ENCODE data around the gene MTFP1. TPM values are rescaled to one million over a fixed set of nuclear protein-coding genes. Genes with fewer than 3 reads are reported as not detected.

The MTFP1 gene
- total and polyA plus RNA-seq, 2 of the 4 experiments (the other 2 are of a cell fraction), result 7.3 to 7.7 TPM

DNA sequence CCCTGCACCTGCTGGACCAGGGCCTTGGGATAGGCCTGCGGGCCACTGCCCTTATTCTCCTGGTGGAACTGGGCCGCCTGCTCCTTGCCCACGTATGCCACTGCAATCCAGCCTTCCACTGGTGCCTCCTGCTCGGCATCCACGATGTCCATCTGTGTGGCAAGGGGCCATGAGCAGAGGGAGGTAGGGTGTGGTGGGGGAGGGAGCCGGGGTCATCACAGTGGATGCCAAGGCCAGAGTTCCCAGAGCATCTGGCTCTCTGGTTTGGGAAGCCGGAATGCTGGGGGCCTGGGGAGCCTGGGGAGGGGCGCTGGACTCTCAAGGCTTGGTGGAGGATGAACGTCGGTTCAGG lies 39.0 kb upstream of the MTFP1 start:
- dilution Hi-C loops (cut with HindIII; ENCODE audit: low sequenced_read_pairs, unreplicated experiment), result no loop called here
- ATAC-seq (ENCODE audit: low read depth) (peak; percentile 1; the same call in 1 of the 2 replicates), DNase-seq (no peak)
- Histone ChIP-seq H3K9me1 (ENCODE audit: insufficient read depth, low read length) (peaks cover 7% of the 10 kb centered on the region), H4K91ac (ENCODE audit: insufficient read depth, low read depth, low read length) (peak overlapping the region; percentile 81), H3K23ac (ENCODE audit: low read depth, low read length) (peak overlapping the region; percentile 64; the same call in 1 of the 2 replicates), H2BK120ac (ENCODE audit: low read depth, low read length) (peak overlapping the region; percentile 70; the same call in 1 of the 2 replicates), H3K4ac (ENCODE audit: low read depth, low read length) (peak overlapping the region; percentile 92), H2AK5ac (ENCODE audit: low read depth, low read length) (peak overlapping the region; percentile 99), H3K27ac (ENCODE audit: insufficient read depth, low read length) (peak overlapping the region; percentile 85), H2AFZ (replicated peaks; ENCODE audit: low read length, poor library complexity) (peak overlapping the region; percentile 99), H2AK9ac (replicated peaks; ENCODE audit: low read depth, low read length, poor library complexity) (peak overlapping the region; percentile 98), H3K79me1 (ENCODE audit: low read depth in 1 of 2, low read length in 2 of 2) (peaks cover 11 to 17% of the 10 kb centered on the region in 2 experiments), H3K27me3 (ENCODE audit: control insufficient read depth, insufficient read depth, low read length) (no peaks in the 10 kb centered on the region), H3K18ac (ENCODE audit: low read depth, low read length) (peak overlapping the region; percentile 24), H4K20me1 (ENCODE audit: insufficient read depth, low read length) (no peaks in the 10 kb centered on the region), H3K56ac (ENCODE audit: extremely low read depth, insufficient read depth, low read length) (peak overlapping the region; percentile 59), H3K36me3 (ENCODE audit: control insufficient read depth, insufficient read depth, low read length) (peaks cover 22% of the 10 kb centered on the region), H3K4me1 (ENCODE audit: control insufficient read depth, insufficient read depth, low read length) (peaks cover 12% of the 10 kb centered on the region), H2BK5ac (ENCODE audit: low read depth, low read length, poor library complexity, severe bottlenecking) (peak overlapping the region; percentile 66), H2BK15ac (ENCODE audit: low read depth, low read length) (no peak overlapping the region), H2BK20ac (ENCODE audit: low read depth, low read length) (no peak overlapping the region), H3K9ac (ENCODE audit: low read depth, low read length) (peak overlapping the region; percentile 93), H4K8ac (ENCODE audit: low read depth in 2 of 2, low read length in 2 of 2) (peak overlapping the region; percentile 97), H3K9me3 (ENCODE audit: control insufficient read depth, insufficient read depth, low read length) (no peaks in the 10 kb centered on the region), H3K14ac (replicated peaks; ENCODE audit: low read depth, low read length) (peak overlapping the region; percentile 98), H3K4me3 (ENCODE audit: insufficient read depth, low read depth, low read length) (peak overlapping the region; percentile 75), H3K4me2 (ENCODE audit: low read depth, low read length) (peak overlapping the region; percentile 96), H4K5ac (ENCODE audit: low read depth, low read length) (peak overlapping the region; percentile 62)
- ChIA-PET CTCF (no interaction called here), POLR2A (ENCODE audit: unreplicated experiment) (no interaction called here)
- BruUV-seq (replicated peaks), result no TSS peak
- 50% methylated on average over 4 of the region's 10 CpGs; no CpG with 5 or more reads in 1 of the 2 experiments for WGBS, 2 experiments (ENCODE audit: extremely low coverage in 2 of 2, insufficient read length in 1 of 2)
- in situ Hi-C loops (cut with MboI; ENCODE audit: low sequenced_read_pairs), result no loop called here
- intact Hi-C loops (cut with micrococcal nuclease), result loop anchor here (2.0 kb wide), 3 partner anchors 36 to 278 kb away; no protein-coding TSS in a partner anchor
- no peak for TF ChIP-seq MAFK (IDR thresholded peaks at IDR 0.05; ENCODE audit: low read depth, low read length)
- TF ChIP-seq RAD21 (IDR thresholded peaks at IDR 0.05; ENCODE audit: low read length), result no peak
- no peak for TF ChIP-seq FOS (IDR thresholded peaks at IDR 0.05; ENCODE audit: low read depth, low read length)
- no peak for TF ChIP-seq CHD1 (IDR thresholded peaks at IDR 0.05; ENCODE audit: low read depth, low read length)
- TF ChIP-seq RFX5 (IDR thresholded peaks at IDR 0.05; ENCODE audit: low read depth, low read length), result no peak
